AG04449 (cell line): ENCODE measurements around the gene SMCHD1.

ENCODE experiments used
- CTCF ChIA-PET: fragments of 350-600 bp; formaldehyde crosslinking; extraction: SDS; loops from one replicate; lab custom pipeline; 2021; ENCODE audit warnings: antibody characterized with exemption; lab: Yijun Ruan, JAX
- POLR2A ChIA-PET: fragments of 400-600, 350-600 bp; formaldehyde crosslinking; extraction: SDS; loops from one replicate; lab custom pipeline; 2020; ENCODE audit warnings: antibody characterized with exemption, inconsistent platforms; lab: Yijun Ruan, JAX
- DNase-seq: peaks from one replicate; pipeline ENCODE4 v3.0.0-alpha.2; 2010; ENCODE audit warnings: low read depth, low spot score
- H3K4me3 ChIP-seq: 2 replicates; pipeline ENCODE4 v1.5.1; 2011; ENCODE audit warnings: low read depth, mild to moderate bottlenecking, control low read depth, low read length
- CTCF ChIP-seq: IDR thresholded peaks from one replicate; pipeline ENCODE4 v1.5.1; 2011; ENCODE audit warnings: mild to moderate bottlenecking, moderate library complexity, low read length, control low read depth, inconsistent platforms; ENCODE audit not compliant: insufficient read depth; ENCODE audit errors: missing control alignments

SMCHD1 gene

GRCh38 chr18:2683055-2683454, 27.5 kb downstream of the SMCHD1 start:
- no peak for DNase-seq
- ChIA-PET CTCF (interaction anchor here (1.0 kb wide), 1 partner anchor 13 kb away, joined by 3 read pairs; no protein-coding TSS in a partner anchor), POLR2A (no interaction called here)
- no peak overlapping the region for H3K4me3 ChIP-seq
- TF ChIP-seq CTCF = no peak

GRCh38 chr18:2686349-2686968, 30.9 kb downstream of the SMCHD1 start:
- no peak for DNase-seq
- POLR2A ChIA-PET = no interaction called here
- CTCF ChIA-PET = interaction anchor here (1.1 kb wide), 1 partner anchor 13 kb away, joined by 3 read pairs; no protein-coding TSS in a partner anchor
- TF ChIP-seq CTCF = no peak
- H3K4me3 ChIP-seq = no peak overlapping the region

- H3K4me3 ChIP-seq = no peak overlapping the region
- no peak for DNase-seq
- TF ChIP-seq CTCF = no peak
- ChIA-PET POLR2A (interaction anchor here (0.7 to 1.3 kb wide), 2 partner anchors 12 to 14 kb away, joined by 4 to 6 read pairs; no protein-coding TSS in a partner anchor), CTCF (no interaction called here)
Observed at GRCh38 chr18:2687390-2688001, 32.0 kb downstream of the SMCHD1 start.

GRCh38 chr18:2692508-2692907, 37.0 kb downstream of the SMCHD1 start:
- ChIA-PET CTCF (no interaction called here), POLR2A (no interaction called here)
- no peak overlapping the region for H3K4me3 ChIP-seq
- TF ChIP-seq CTCF = no peak
- DNase-seq = no peak

GRCh38 chr18:2697184-2697583, 41.7 kb downstream of the SMCHD1 start:
- no peak for DNase-seq
- H3K4me3 ChIP-seq = no peak overlapping the region
- ChIA-PET CTCF (interaction anchor here (1.1 kb wide), 1 partner anchor 41 kb away, joined by 5 read pairs; no protein-coding TSS in a partner anchor), POLR2A (no interaction called here)
- TF ChIP-seq CTCF = no peak

- TF ChIP-seq CTCF = no peak
- H3K4me3 ChIP-seq = no peak overlapping the region
- POLR2A ChIA-PET = interaction anchor here (1.5 kb wide), 1 partner anchor 11 kb away, joined by 4 read pairs; no protein-coding TSS in a partner anchor
- DNase-seq = no peak
- CTCF ChIA-PET = no interaction called here
Observed at GRCh38 chr18:2699001-2699400, 43.5 kb downstream of the SMCHD1 start.
